Measurements from ENCODE around the gene SNRNP200. TPM values are rescaled to one million over a fixed set of nuclear protein-coding genes. Genes with fewer than 3 reads are reported as not detected.

Gene SNRNP200
- total RNA-seq, 2 experiments from 2014 or later = 175 to 178 TPM

GRCh38 chr2:96239091-96239490 is 66.3 kb downstream of the SNRNP200 start:
- intact Hi-C loops (cut with micrococcal nuclease) = no loop called here
- DNase-seq (no peak), ATAC-seq (no peak)
- ChIA-PET CTCF (interaction anchor here (0.9 to 2.8 kb wide), 2 partner anchors 65 to 246 kb away, joined by 5 to 7 read pairs; no protein-coding TSS in a partner anchor), POLR2A (interaction anchor here (0.5 to 3.6 kb wide), 5 partner anchors 9 to 39 kb away, joined by 3 to 9 read pairs (median 3); no protein-coding TSS in a partner anchor)
- Mint-ChIP-seq H3K27me3 (no peaks in the 10 kb centered on the region), H3K4me3 (no peak overlapping the region), H3K27ac (no peak overlapping the region), H3K9me3 (no peaks in the 10 kb centered on the region), H3K4me1 (ENCODE audit: low read depth) (peaks cover 26% of the 10 kb centered on the region), H3K36me3 (ENCODE audit: low read depth) (peaks cover 7% of the 10 kb centered on the region)
- TF ChIP-seq CTCF (IDR thresholded peaks at IDR 0.05) = no peak

GRCh38 chr2:96238266-96238665 is 67.1 kb downstream of the SNRNP200 start:
- Mint-ChIP-seq H3K36me3 (ENCODE audit: low read depth) (peaks cover 7% of the 10 kb centered on the region), H3K4me1 (ENCODE audit: low read depth) (peaks cover 26% of the 10 kb centered on the region), H3K27me3 (no peaks in the 10 kb centered on the region), H3K27ac (no peak overlapping the region), H3K9me3 (no peaks in the 10 kb centered on the region), H3K4me3 (no peak overlapping the region)
- DNase-seq (no peak), ATAC-seq (no peak)
- TF ChIP-seq CTCF (IDR thresholded peaks at IDR 0.05) = no peak
- ChIA-PET POLR2A (interaction anchor here (1.2 to 3.6 kb wide), 2 partner anchors 16 to 64 kb away, joined by 3 to 9 read pairs; no protein-coding TSS in a partner anchor), CTCF (interaction anchor here (1.6 to 2.8 kb wide), 2 partner anchors 26 to 245 kb away, joined by 4 to 7 read pairs; no protein-coding TSS in a partner anchor)
- intact Hi-C loops (cut with micrococcal nuclease) = no loop called here

GRCh38 chr2:96236882-96237281 is 68.5 kb downstream of the SNRNP200 start:
- peaks cover 13% of the 10 kb centered on the region for H3K4me1 Mint-ChIP-seq (ENCODE audit: low read depth)
- no peak for ATAC-seq
- CTCF ChIA-PET = interaction anchor here (0.8 to 2.8 kb wide), 4 partner anchors 24 to 244 kb away, joined by 3 to 7 read pairs (median 4); partner anchors contain the start of genes CIAO1 and TMEM127
- H3K27me3 Mint-ChIP-seq = no peaks in the 10 kb centered on the region
- intact Hi-C loops (cut with micrococcal nuclease) = no loop called here
- POLR2A ChIA-PET = interaction anchor here (0.6 to 3.6 kb wide), 4 partner anchors 17 to 264 kb away, joined by 3 to 9 read pairs (median 4); partner anchors contain the start of gene STARD7
- no peak overlapping the region for H3K27ac Mint-ChIP-seq
- no peak overlapping the region for H3K4me3 Mint-ChIP-seq
- DNase-seq = no peak
- no peaks in the 10 kb centered on the region for H3K36me3 Mint-ChIP-seq (ENCODE audit: low read depth)
- no peak for TF ChIP-seq CTCF (IDR thresholded peaks at IDR 0.05)
- no peaks in the 10 kb centered on the region for H3K9me3 Mint-ChIP-seq

GRCh38 chr2:96233880-96234316 is 71.4 kb downstream of the SNRNP200 start:
- DNase-seq (no peak), ATAC-seq (no peak)
- no peaks in the 10 kb centered on the region for H3K27me3 Mint-ChIP-seq
- TF ChIP-seq CTCF (IDR thresholded peaks at IDR 0.05) = no peak
- POLR2A ChIA-PET = interaction anchor here (0.7 to 1.8 kb wide), 3 partner anchors 20 to 26 kb away, joined by 3 to 5 read pairs (median 4); partner anchors contain the start of gene STARD7
- no peak overlapping the region for H3K4me3 Mint-ChIP-seq
- CTCF ChIA-PET = interaction anchor here (0.9 to 1.9 kb wide), 4 partner anchors 8 to 241 kb away, joined by 3 to 6 read pairs (median 4); partner anchors contain the start of gene ADRA2B
- intact Hi-C loops (cut with micrococcal nuclease) = no loop called here
- peaks cover 2% of the 10 kb centered on the region for H3K4me1 Mint-ChIP-seq (ENCODE audit: low read depth)
- H3K9me3 Mint-ChIP-seq = no peaks in the 10 kb centered on the region
- H3K27ac Mint-ChIP-seq = no peak overlapping the region
- H3K36me3 Mint-ChIP-seq (ENCODE audit: low read depth) = peaks cover 2% of the 10 kb centered on the region

GRCh38 chr2:96233436-96233835 is 71.9 kb downstream of the SNRNP200 start:
- DNase-seq = no peak
- no peak overlapping the region for H3K4me3 Mint-ChIP-seq
- H3K9me3 Mint-ChIP-seq = no peaks in the 10 kb centered on the region
- peaks cover 2% of the 10 kb centered on the region for H3K4me1 Mint-ChIP-seq (ENCODE audit: low read depth)
- H3K27me3 Mint-ChIP-seq = no peaks in the 10 kb centered on the region
- peaks cover 2% of the 10 kb centered on the region for H3K36me3 Mint-ChIP-seq (ENCODE audit: low read depth)
- H3K27ac Mint-ChIP-seq = no peak overlapping the region
- POLR2A ChIA-PET = interaction anchor here (0.7 to 1.8 kb wide), 3 partner anchors 20 to 25 kb away, joined by 3 to 5 read pairs (median 4); partner anchors contain the start of gene STARD7
- ATAC-seq = no peak
- intact Hi-C loops (cut with micrococcal nuclease) = no loop called here
- TF ChIP-seq CTCF (IDR thresholded peaks at IDR 0.05) = no peak
- CTCF ChIA-PET = interaction anchor here (0.9 to 1.9 kb wide), 4 partner anchors 9 to 117 kb away, joined by 3 to 6 read pairs (median 4); partner anchors contain the start of gene ADRA2B
